Endothelial cell of umbilical vein (primary cell): ENCODE data around the gene ZBTB46. TPM values are rescaled to one million over a fixed set of nuclear protein-coding genes. Genes with fewer than 3 reads are reported as not detected.

Experiments used
- BruUV-seq: library from RNA; stranded (reverse); fragments of 400-500 nt; replicated peaks from 2 replicates; lab custom pipeline; 2021; lab: Mats Ljungman, UMichigan
- CTCF ChIA-PET: fragments of 300-600, 350-600 bp; sonication (Branson Sonifier 250); formaldehyde crosslinking; loops from one replicate; lab custom pipeline; 2021; ENCODE audit warnings: antibody characterized with exemption, inconsistent platforms; lab: Charles Lee
- POLR2A ChIA-PET: fragments of 300-600, 350-600 bp; sonication (Branson Sonifier 250); formaldehyde crosslinking; loops from one replicate; lab custom pipeline; 2021; ENCODE audit warnings: antibody characterized with exemption, inconsistent platforms; lab: Charles Lee
- DNase-seq: peaks from one replicate; pipeline ENCODE4 v3.0.0-alpha.2; 2011; ENCODE audit warnings: low read depth, low spot score
- FAIRE-seq: peaks from 2 replicates; lab custom pipeline; 2011; peaks lifted over from hg19 to GRCh38; lab: Jason Lieb, UNC
- H2AFZ ChIP-seq: 2 replicates; pipeline ENCODE4 v1.6.0; 2012; ENCODE audit warnings: low read depth, low read length, control low read depth, inconsistent platforms
- H3K27ac ChIP-seq: 2 replicates; pipeline ENCODE4 v1.5.1; 2011; ENCODE audit warnings: low read depth, mild to moderate bottlenecking, control low read depth, low read length, moderate library complexity; ENCODE audit not compliant: insufficient read depth
- H3K27me3 ChIP-seq, 2 experiments: 2 replicates each; pipeline versions ENCODE4 v1.6.0 to v1.6.1; 2011; ENCODE audit warnings: low read length in 2 of 2, mixed read lengths in 1 of 2; ENCODE audit not compliant: control insufficient read depth in 2 of 2, insufficient read depth in 2 of 2
- H3K36me3 ChIP-seq, 2 experiments: 2 replicates in 1 of 2; 3 replicates in 1 of 2; pipeline ENCODE4 v1.5.1; 2011; ENCODE audit warnings: low read length in 2 of 2, mild to moderate bottlenecking in 1 of 2, moderate library complexity in 1 of 2; ENCODE audit not compliant: control insufficient read depth in 2 of 2, insufficient read depth in 2 of 2; ENCODE audit errors: extremely low read depth in 1 of 2
- H3K4me1 ChIP-seq: 3 replicates; pipeline ENCODE4 v1.5.1; 2011; ENCODE audit warnings: mild to moderate bottlenecking, low read length; ENCODE audit not compliant: control insufficient read depth, insufficient read depth; ENCODE audit errors: extremely low read depth
- H3K4me2 ChIP-seq: 2 replicates; pipeline ENCODE4 v1.6.1; 2011; ENCODE audit warnings: low read length, control low read depth, mixed read lengths; ENCODE audit not compliant: insufficient read depth
- H3K4me3 ChIP-seq, 3 experiments: fragments of 200-600 bp in 1 of 3; sonication (generic), shearing (Covaris generic) in 1 of 3; replicated peaks in 1 of 3; 2 replicates each; pipeline ENCODE4 v1.5.1; 2011 to 2016; ENCODE audit warnings: control low read depth in 3 of 3, low read length in 3 of 3, mild to moderate bottlenecking in 2 of 3, inconsistent platforms in 1 of 3, low read depth in 1 of 3, moderate library complexity in 1 of 3; ENCODE audit not compliant: insufficient read depth in 1 of 3
- H3K79me2 ChIP-seq: 2 replicates; pipeline ENCODE4 v1.6.0; 2012; ENCODE audit warnings: low read length, inconsistent platforms; ENCODE audit not compliant: control insufficient read depth, insufficient read depth
- H3K9ac ChIP-seq: replicated peaks from 2 replicates; pipeline ENCODE3; 2011; ENCODE audit warnings: low read length, control low read depth; ENCODE audit not compliant: insufficient read depth; ENCODE audit errors: extremely low read depth
- H3K9me1 ChIP-seq: replicated peaks from 3 replicates; pipeline ENCODE4 v1.6.0; 2011; ENCODE audit warnings: mild to moderate bottlenecking, low read length; ENCODE audit not compliant: control insufficient read depth, insufficient read depth; ENCODE audit errors: extremely low read depth
- H3K9me3 ChIP-seq: replicated peaks from 2 replicates; pipeline ENCODE4 v1.5.1; 2012; ENCODE audit warnings: low read length, inconsistent platforms; ENCODE audit not compliant: control insufficient read depth, insufficient read depth
- H4K20me1 ChIP-seq: replicated peaks from 2 replicates; pipeline ENCODE3; 2011; ENCODE audit warnings: mild to moderate bottlenecking, low read length; ENCODE audit not compliant: control insufficient read depth, insufficient read depth; ENCODE audit errors: extremely low read depth
- CTCF ChIP-seq, 2 donors: IDR thresholded peaks; 1 replicate in 1 of 2; 2 replicates in 1 of 2; pipeline ENCODE4 v1.5.1; 2011; ENCODE audit warnings: low read length in 2 of 2, mild to moderate bottlenecking in 2 of 2, moderate library complexity in 2 of 2, control low read depth in 1 of 2, inconsistent platforms in 1 of 2, low read depth in 1 of 2; ENCODE audit not compliant: insufficient read depth in 1 of 2; ENCODE audit errors: extremely low read depth in 1 of 2
- EZH2 ChIP-seq: IDR thresholded peaks from 2 replicates; pipeline ENCODE4 v1.6.1; 2012; ENCODE audit warnings: borderline replicate concordance, low read depth, mild to moderate bottlenecking, moderate library complexity, low read length, inconsistent platforms; ENCODE audit not compliant: severe bottlenecking
- FOS ChIP-seq: IDR thresholded peaks from 2 replicates; pipeline ENCODE4 v1.6.1; 2011; ENCODE audit warnings: mild to moderate bottlenecking, low read length, moderate library complexity, borderline replicate concordance; ENCODE audit not compliant: insufficient read depth
- GATA2 ChIP-seq: IDR thresholded peaks from 2 replicates; pipeline ENCODE4 v1.7.0; 2011; ENCODE audit warnings: low read depth, mild to moderate bottlenecking, moderate library complexity, mixed read lengths, low read length; ENCODE audit not compliant: insufficient read length, insufficient read depth
- JUN ChIP-seq: IDR thresholded peaks from 2 replicates; pipeline ENCODE4 v1.6.1; 2011; ENCODE audit warnings: borderline replicate concordance, low read depth; ENCODE audit not compliant: insufficient read length, insufficient read depth
- MYC ChIP-seq: IDR thresholded peaks from one replicate; pipeline ENCODE4 v1.6.1; 2011; ENCODE audit warnings: mild to moderate bottlenecking, low read depth, low read length
- POLR2A ChIP-seq: IDR thresholded peaks from 2 replicates; pipeline ENCODE4 v1.6.1; 2012; ENCODE audit warnings: low read depth, mild to moderate bottlenecking, control low read depth, low read length
- POLR2AphosphoS5 ChIP-seq: IDR thresholded peaks from 2 replicates; pipeline ENCODE4 v1.6.1; 2012; ENCODE audit warnings: low read depth, mild to moderate bottlenecking, control low read depth, low read length, moderate library complexity; ENCODE audit not compliant: insufficient read depth
- dilution Hi-C: fragments of 300-500 bp; cut with MboI; formaldehyde crosslinking; loops from one replicate; pipeline ENCODE4 v1.15.0; 2019; ENCODE audit warnings: low sequenced_read_pairs; ENCODE audit not compliant: extremely low pct_ligation_motif_present
- intact Hi-C: fragments of 100-400 bp; cut with micrococcal nuclease; formaldehyde crosslinking; loops from one replicate; pipeline ENCODE4 v1.10.0; 2022
- polyA plus RNA-seq, 4 experiments: library from polyadenylated mRNA; depleted of rRNA in 3 of 4; stranded (reverse) in 3 of 4; unstranded in 1 of 4; fragments of >200 nt; gene quantifications; 2 replicates each; pipeline versions ENCODE4 v1.2.1 to v1.2.3, GENCODE V29; 2011 to 2012; ENCODE audit warnings: missing spikeins in 1 of 4
- total RNA-seq: library from RNA; stranded (reverse); gene quantifications from 2 replicates; pipeline ENCODE4 v1.2.3, GENCODE V29; 2021
- TF ChIP-seq, protein P1 (sequence below): IDR thresholded peaks from 2 replicates; pipeline ENCODE4 v1.6.1; 2011; ENCODE audit not compliant: insufficient read depth, insufficient read length

The ZBTB46 gene
- total and polyA plus RNA-seq, 2 donors (not counting 3 experiments of a cell fraction or from before 2014, with no cell fraction given), result 1.3 to 7.1 TPM

DNA sequence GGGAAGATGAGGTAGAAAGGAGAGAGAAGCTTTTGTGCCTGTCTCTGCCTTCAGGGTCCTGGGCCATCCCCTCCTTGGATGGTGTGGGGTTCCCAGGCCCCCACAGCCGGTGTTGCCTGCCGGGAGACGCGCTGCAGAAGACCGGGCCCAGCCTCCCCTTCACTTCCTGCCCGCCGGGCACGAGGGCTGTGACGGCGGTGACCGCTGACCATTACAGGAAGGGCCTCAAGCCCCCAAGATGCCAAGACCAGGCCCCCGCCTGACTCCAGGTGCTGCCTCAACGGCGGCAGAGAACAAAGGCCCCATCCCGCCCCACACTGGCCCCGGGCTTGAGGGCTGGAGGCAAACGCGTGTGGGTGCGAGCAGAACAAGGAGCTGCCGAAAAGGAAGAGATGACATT lies 38.2 kb downstream of the ZBTB46 start:
- FAIRE-seq (no peak), DNase-seq (no peak)
- Histone ChIP-seq H3K9me1 (no peaks in the 10 kb centered on the region), H3K36me3 (no peaks in the 10 kb centered on the region), H3K4me3 (no peak overlapping the region), H4K20me1 (no peaks in the 10 kb centered on the region), H3K79me2 (no peaks in the 10 kb centered on the region), H3K4me2 (no peak overlapping the region), H3K27me3 (no peaks in the 10 kb centered on the region), H3K4me1 (no peaks in the 10 kb centered on the region), H3K9me3 (no peaks in the 10 kb centered on the region), H3K9ac (no peak overlapping the region), H3K27ac (no peak overlapping the region), H2AFZ (no peak overlapping the region)
- TF ChIP-seq, protein P1, sequence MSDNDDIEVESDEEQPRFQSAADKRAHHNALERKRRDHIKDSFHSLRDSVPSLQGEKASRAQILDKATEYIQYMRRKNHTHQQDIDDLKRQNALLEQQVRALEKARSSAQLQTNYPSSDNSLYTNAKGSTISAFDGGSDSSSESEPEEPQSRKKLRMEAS, result no peak
- TF ChIP-seq MYC (no peak), POLR2AphosphoS5 (no peak), JUN (no peak), CTCF (IDR thresholded peaks at IDR 0.05; ENCODE audit: extremely low read depth in 1 of 2, insufficient read depth in 1 of 2, low read depth in 1 of 2, low read length in 2 of 2) (no peak), POLR2A (no peak), EZH2 (no peak), FOS (no peak), GATA2 (no peak)
- ChIA-PET CTCF (interaction anchor here (1.5 kb wide), 1 partner anchor 8 kb away, joined by 3 read pairs; no protein-coding TSS in a partner anchor), POLR2A (no interaction called here)
- no TSS peak for BruUV-seq
- dilution Hi-C loops, result no loop called here
- intact Hi-C loops, result no loop called here
